WTC11 (cell line): Measurements from ENCODE around the gene ZBTB47. TPM values are rescaled to one million over a fixed set of nuclear protein-coding genes. Genes with fewer than 3 reads are reported as not detected.

Experiments used
- ATAC-seq: fragments of 200-7000 bp; cut with Tn5 transposase; 2 replicates; pipeline ENCODE4 v1.10.0; 2021; ENCODE audit warnings: mild to moderate bottlenecking, moderate library complexity
- CTCF ChIA-PET: fragments of 300-600 bp; sonication (Branson Sonifier 250); formaldehyde crosslinking; loops from one replicate; lab custom pipeline; 2021; ENCODE audit warnings: antibody characterized with exemption; lab: Charles Lee
- POLR2A ChIA-PET: fragments of 350-600 bp; sonication (Branson Sonifier 250); formaldehyde crosslinking; loops from one replicate; lab custom pipeline; 2021; ENCODE audit warnings: antibody characterized with exemption; lab: Charles Lee
- DNase-seq: peaks from one replicate; pipeline ENCODE4 v3.0.0; 2021; ENCODE audit warnings: low spot score
- H3K27ac Mint-ChIP-seq: 2 replicates; pipeline ENCODE4 v1.8.0; 2021; ENCODE audit warnings: mixed read lengths
- H3K27me3 Mint-ChIP-seq: 2 replicates; pipeline ENCODE4 v1.8.0; 2021; ENCODE audit warnings: low read depth, mild to moderate bottlenecking, moderate library complexity, mixed read lengths
- H3K36me3 Mint-ChIP-seq: 2 replicates; pipeline ENCODE4 v1.8.0; 2021; ENCODE audit warnings: mixed read lengths
- H3K4me1 Mint-ChIP-seq: 2 replicates; pipeline ENCODE4 v1.8.0; 2022; ENCODE audit warnings: mixed read lengths
- H3K4me3 Mint-ChIP-seq: 2 replicates; pipeline ENCODE4 v1.8.0; 2021; ENCODE audit warnings: mild to moderate bottlenecking, moderate library complexity, mixed read lengths
- H3K9me3 Mint-ChIP-seq: 2 replicates; pipeline ENCODE4 v1.8.0; 2021; ENCODE audit warnings: mixed read lengths
- CDX4 ChIP-seq: fragments of 250-450 bp; sonication (Bioruptor Pico); IDR thresholded peaks from 2 replicates; pipeline ENCODE4 v1.9.0; 2021; ENCODE audit warnings: moderate library complexity, mild to moderate bottlenecking, inconsistent platforms, borderline replicate concordance
- CREM ChIP-seq: sonication (generic); formaldehyde crosslinking; IDR thresholded peaks from 2 replicates; pipeline ENCODE4 v1.8.1; 2022; ENCODE audit warnings: mild to moderate bottlenecking, missing genetic modification reagents, moderate library complexity
- CTCF ChIP-seq: fragments of 200-600 bp; IDR thresholded peaks from 2 replicates; pipeline ENCODE4 v1.8.0; 2022; ENCODE audit warnings: antibody characterized with exemption
- EMX1 ChIP-seq: fragments of 250-450 bp; sonication (Bioruptor Pico); IDR thresholded peaks from 2 replicates; pipeline ENCODE4 v1.8.0; 2021; ENCODE audit warnings: mild to moderate bottlenecking
- ERG ChIP-seq: fragments of 250-450 bp; sonication (Bioruptor Pico); IDR thresholded peaks from 2 replicates; pipeline ENCODE4 v1.8.0; 2021; ENCODE audit warnings: mild to moderate bottlenecking
- ETV6 ChIP-seq: sonication (generic); formaldehyde crosslinking; IDR thresholded peaks from 2 replicates; pipeline ENCODE4 v1.8.1; 2022; ENCODE audit warnings: mild to moderate bottlenecking, missing genetic modification reagents
- FOXJ3 ChIP-seq: sonication (generic); formaldehyde crosslinking; IDR thresholded peaks from 2 replicates; pipeline ENCODE4 v1.9.0; 2021; ENCODE audit warnings: missing genetic modification reagents, mild to moderate bottlenecking, borderline replicate concordance
- FOXP1 ChIP-seq: sonication (generic); formaldehyde crosslinking; IDR thresholded peaks from 2 replicates; pipeline ENCODE4 v1.8.0; 2022; ENCODE audit warnings: missing genetic modification reagents, mild to moderate bottlenecking, moderate library complexity, borderline replicate concordance
- GRHL2 ChIP-seq: fragments of 250-450 bp; sonication (Bioruptor Pico); IDR thresholded peaks from 2 replicates; pipeline ENCODE4 v1.8.0; 2022; ENCODE audit warnings: mild to moderate bottlenecking, moderate library complexity; ENCODE audit not compliant: insufficient replicate concordance, severe bottlenecking
- HMGA2 ChIP-seq: fragments of 250-450 bp; sonication (Bioruptor Pico); IDR thresholded peaks from 2 replicates; pipeline ENCODE4 v1.4.0; 2021; ENCODE audit warnings: mild to moderate bottlenecking, moderate library complexity
- HMGXB4 ChIP-seq: sonication (generic); formaldehyde crosslinking; IDR thresholded peaks from 2 replicates; pipeline ENCODE4 v1.8.1; 2023; ENCODE audit warnings: mild to moderate bottlenecking, moderate library complexity, missing genetic modification reagents
- KAT7 ChIP-seq: sonication (generic); formaldehyde crosslinking; IDR thresholded peaks from 2 replicates; pipeline ENCODE4 v1.8.1; 2023; ENCODE audit warnings: missing genetic modification reagents, mild to moderate bottlenecking, borderline replicate concordance
- MLX ChIP-seq: sonication (generic); formaldehyde crosslinking; IDR thresholded peaks from 2 replicates; pipeline ENCODE4 v1.8.1; 2023; ENCODE audit warnings: mild to moderate bottlenecking, missing genetic modification reagents, moderate library complexity
- NR3C1 ChIP-seq: sonication (generic); formaldehyde crosslinking; conservative IDR thresholded peaks from 2 replicates; pipeline ENCODE4 v1.8.1; 2023; ENCODE audit warnings: low read depth, mild to moderate bottlenecking, missing genetic modification reagents
- RORB ChIP-seq: fragments of 250-450 bp; sonication (Bioruptor Pico); IDR thresholded peaks from 2 replicates; pipeline ENCODE4 v1.9.0; 2021; ENCODE audit warnings: mild to moderate bottlenecking
- SMAD3 ChIP-seq: sonication (generic); formaldehyde crosslinking; IDR thresholded peaks from 2 replicates; pipeline ENCODE4 v1.8.0; 2022; ENCODE audit warnings: missing genetic modification reagents, mild to moderate bottlenecking, borderline replicate concordance
- SP1 ChIP-seq: sonication (generic); formaldehyde crosslinking; conservative IDR thresholded peaks from 2 replicates; pipeline ENCODE4 v1.8.1; 2022; ENCODE audit warnings: missing genetic modification reagents
- ZBTB43 ChIP-seq: sonication (generic); formaldehyde crosslinking; IDR thresholded peaks from 2 replicates; pipeline ENCODE4 v1.8.1; 2023; ENCODE audit warnings: mild to moderate bottlenecking, missing genetic modification reagents
- ZNF121 ChIP-seq: sonication (generic); formaldehyde crosslinking; IDR thresholded peaks from 2 replicates; pipeline ENCODE4 v1.8.0; 2023; ENCODE audit warnings: missing genetic modification reagents
- ZNF138 ChIP-seq: sonication (generic); formaldehyde crosslinking; conservative IDR thresholded peaks from 2 replicates; pipeline ENCODE4 v1.8.1; 2022; ENCODE audit warnings: mild to moderate bottlenecking, moderate library complexity, missing genetic modification reagents
- ZNF263 ChIP-seq: sonication (generic); formaldehyde crosslinking; IDR thresholded peaks from 2 replicates; pipeline ENCODE4 v1.8.1; 2022; ENCODE audit warnings: low read depth, mild to moderate bottlenecking, moderate library complexity, missing genetic modification reagents
- ZNF396 ChIP-seq: fragments of 250-450 bp; sonication (Bioruptor Pico); IDR thresholded peaks from 2 replicates; pipeline ENCODE4 v1.8.0; 2021; ENCODE audit warnings: mild to moderate bottlenecking, moderate library complexity, borderline replicate concordance
- ZNF423 ChIP-seq: fragments of 250-450 bp; sonication (Bioruptor Pico); IDR thresholded peaks from 2 replicates; pipeline ENCODE4 v2.1.2; 2022; ENCODE audit warnings: mild to moderate bottlenecking, moderate library complexity
- ZNF532 ChIP-seq: fragments of 250-450 bp; sonication (Bioruptor Pico); IDR thresholded peaks from 2 replicates; pipeline ENCODE4 v1.9.0; 2021; ENCODE audit warnings: mild to moderate bottlenecking, borderline replicate concordance
- total RNA-seq: library from RNA; stranded (reverse); gene quantifications from 3 replicates; pipeline ENCODE4 v1.2.3, GENCODE V29; 2021

Gene ZBTB47
- total RNA-seq, 1 experiment from 2014 or later = 5.2 TPM

- H3K27me3 Mint-ChIP-seq = no peaks in the 10 kb centered on the region
- peak; percentile 93 for ATAC-seq
- no peaks in the 10 kb centered on the region for H3K9me3 Mint-ChIP-seq
- ChIA-PET CTCF (interaction anchor here (0.6 to 2.5 kb wide), 8 partner anchors 10 to 165 kb away, joined by 3 to 13 read pairs (median 4); no protein-coding TSS in a partner anchor), POLR2A (no interaction called here)
- H3K27ac Mint-ChIP-seq = no peak overlapping the region
- H3K4me3 Mint-ChIP-seq = no peak overlapping the region
- no peaks in the 10 kb centered on the region for H3K36me3 Mint-ChIP-seq
- peak; percentile 82 for DNase-seq
- peaks cover 8% of the 10 kb centered on the region for H3K4me1 Mint-ChIP-seq
- TF ChIP-seq ZNF396 (no peak), SMAD3 (peak; percentile 90; the same call in 1 of the 2 replicates), ETV6 (CRISPR knock-in tag) (peak; percentile 93), SP1 (peak; percentile 31; the same call in 1 of the 2 replicates), HMGA2 (no peak), EMX1 (no peak), ERG (no peak), FOXJ3 (CRISPR knock-in tag) (no peak), HMGXB4 (no peak; the same call in 1 of the 2 replicates), ZNF532 (no peak), ZNF138 (no peak), CDX4 (CRISPR knock-in tag) (no peak), KAT7 (peak; percentile 73; the same call in 1 of the 2 replicates), ZNF263 (CRISPR knock-in tag) (no peak), GRHL2 (CRISPR knock-in tag) (no peak), CREM (CRISPR knock-in tag) (no peak; the same call in 1 of the 2 replicates), RORB (no peak), ZNF121 (CRISPR knock-in tag) (peak; percentile 39; the same call in 1 of the 2 replicates), ZBTB43 (CRISPR knock-in tag) (no peak; the same call in 1 of the 2 replicates), ZNF423 (CRISPR knock-in tag) (0 out of 2 replicates have a peak, but pooled peaks have one; percentile 31), FOXP1 (peak; percentile 80; the same call in 1 of the 2 replicates), MLX (no peak), CTCF (no peak), NR3C1 (CRISPR knock-in tag) (no peak)
These were observed 48.0 kb downstream of the ZBTB47 start for GRCh38 chr3:42701371-42702065.
